HS-27A (cell line): Measurements from ENCODE around the gene FDX2.

Experiments
- DNase-seq: peaks from one replicate; pipeline ENCODE4 v3.0.0-alpha.2; 2012; ENCODE audit warnings: low read depth, missing footprints

FDX2 gene

DNA sequence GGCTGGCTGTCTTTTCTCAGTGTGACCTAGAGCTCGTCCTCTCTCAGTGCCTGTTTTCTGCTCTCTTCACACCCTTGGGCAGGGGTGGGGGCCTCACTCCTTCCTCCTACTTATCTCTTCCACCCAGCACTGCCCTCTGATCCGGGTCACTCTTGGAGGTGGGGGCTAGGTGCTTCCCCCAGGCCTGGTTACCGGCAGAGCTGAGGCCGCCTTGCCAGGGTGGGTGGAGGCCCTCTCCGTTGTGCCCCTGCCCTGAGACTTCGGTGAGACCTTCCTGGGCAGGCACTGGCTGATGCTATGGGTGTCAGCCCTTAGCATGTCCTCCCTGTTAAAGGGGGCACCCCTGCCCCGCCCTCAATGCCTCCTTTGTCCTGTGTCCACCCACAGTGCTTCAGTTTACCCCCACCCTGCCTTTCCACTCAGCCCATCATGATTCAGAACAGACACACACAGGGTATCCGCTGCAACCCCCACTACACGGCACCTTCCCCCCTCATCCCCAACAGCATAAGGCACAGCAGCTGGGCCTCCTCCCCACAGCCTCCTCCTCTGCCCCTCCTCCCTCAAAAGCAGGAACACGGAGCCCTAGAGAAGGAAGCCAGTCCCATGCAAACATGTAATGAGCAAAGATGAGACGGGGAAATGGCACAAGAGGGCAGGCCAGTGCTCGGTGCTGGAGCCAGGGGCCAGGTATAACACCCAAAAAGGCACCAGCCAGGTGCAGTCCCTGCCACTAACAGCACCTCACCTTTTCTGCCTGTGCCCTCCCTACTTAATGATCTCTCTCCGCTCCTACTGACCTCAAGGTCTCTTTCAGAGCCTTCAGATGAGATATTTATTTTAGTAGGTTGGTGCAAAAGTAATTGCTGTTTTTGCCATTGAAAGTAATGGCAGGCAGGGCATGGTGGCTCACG, 16.0 kb downstream of the FDX2 start:
- no peak for DNase-seq

DNA sequence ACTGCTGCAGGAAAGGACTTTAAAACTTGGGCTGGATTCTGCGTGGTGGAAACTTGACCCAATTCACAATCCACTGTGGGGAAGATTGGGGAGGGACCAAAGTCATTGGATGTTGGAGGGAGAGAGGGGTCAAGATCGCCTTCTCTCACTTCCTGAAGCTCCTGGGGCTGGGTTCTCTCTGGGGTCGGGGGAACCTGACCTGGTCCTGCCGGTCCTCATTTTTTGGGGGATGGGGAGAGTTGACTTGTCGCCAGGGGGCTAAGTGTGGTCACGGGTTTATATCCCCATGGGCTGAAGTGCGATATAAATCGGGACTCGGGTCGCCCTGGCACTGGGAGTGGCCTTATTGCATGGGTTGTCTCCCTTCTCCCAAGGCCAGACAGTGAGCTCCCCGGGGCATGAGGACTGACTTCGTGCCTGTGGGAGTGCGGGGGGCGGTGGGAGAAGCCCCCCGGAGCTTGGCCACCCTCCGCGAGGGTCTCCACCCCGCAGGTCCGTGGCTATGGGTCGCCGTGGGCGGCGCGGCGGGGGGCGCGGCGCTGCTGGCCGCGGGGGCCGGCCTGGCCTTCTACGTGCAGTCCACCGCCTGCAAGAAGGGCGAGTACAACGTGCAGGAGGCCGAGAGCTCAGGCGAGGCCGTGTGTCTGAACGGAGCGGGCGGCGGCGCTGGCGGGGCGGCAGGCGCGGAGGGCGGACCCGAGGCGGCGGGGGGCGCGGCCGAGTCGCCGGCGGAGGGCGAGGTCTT, 19.8 kb downstream of the FDX2 start:
- no peak for DNase-seq

DNA sequence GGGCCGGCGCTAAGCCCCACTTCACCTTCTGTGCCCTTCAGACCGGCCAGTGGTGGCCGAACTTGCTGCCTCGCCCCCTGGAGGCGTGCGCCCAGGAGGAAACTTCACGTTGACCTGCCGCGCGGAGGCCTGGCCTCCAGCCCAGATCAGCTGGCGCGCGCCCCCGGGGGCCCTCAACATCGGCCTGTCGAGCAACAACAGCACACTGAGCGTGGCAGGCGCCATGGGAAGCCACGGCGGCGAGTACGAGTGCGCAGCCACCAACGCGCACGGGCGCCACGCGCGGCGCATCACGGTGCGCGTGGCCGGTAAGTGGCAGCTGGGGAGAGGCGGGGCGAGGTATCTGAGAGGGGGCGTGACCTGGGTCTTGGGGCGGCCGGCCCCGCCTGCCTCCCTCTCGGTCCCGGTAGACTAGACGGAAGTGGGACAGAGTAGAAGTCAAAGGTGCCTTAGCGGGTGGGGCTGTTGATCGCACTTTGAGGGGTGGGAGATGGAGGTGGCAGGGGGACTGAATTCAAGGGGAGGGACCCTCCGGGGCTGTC, 20.4 kb downstream of the FDX2 start:
- no peak for DNase-seq

DNA sequence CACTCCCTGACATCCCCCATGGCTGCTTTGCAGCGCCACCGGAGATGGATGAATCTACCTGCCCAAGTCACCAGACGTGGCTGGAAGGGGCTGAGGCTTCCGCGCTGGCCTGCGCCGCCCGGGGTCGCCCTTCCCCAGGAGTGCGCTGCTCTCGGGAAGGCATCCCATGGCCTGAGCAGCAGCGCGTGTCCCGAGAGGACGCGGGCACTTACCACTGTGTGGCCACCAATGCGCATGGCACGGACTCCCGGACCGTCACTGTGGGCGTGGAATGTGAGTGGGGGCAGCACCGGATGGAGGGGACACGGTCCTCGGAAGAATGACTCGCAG, 21.5 kb downstream of the FDX2 start:
- no peak for DNase-seq

DNA sequence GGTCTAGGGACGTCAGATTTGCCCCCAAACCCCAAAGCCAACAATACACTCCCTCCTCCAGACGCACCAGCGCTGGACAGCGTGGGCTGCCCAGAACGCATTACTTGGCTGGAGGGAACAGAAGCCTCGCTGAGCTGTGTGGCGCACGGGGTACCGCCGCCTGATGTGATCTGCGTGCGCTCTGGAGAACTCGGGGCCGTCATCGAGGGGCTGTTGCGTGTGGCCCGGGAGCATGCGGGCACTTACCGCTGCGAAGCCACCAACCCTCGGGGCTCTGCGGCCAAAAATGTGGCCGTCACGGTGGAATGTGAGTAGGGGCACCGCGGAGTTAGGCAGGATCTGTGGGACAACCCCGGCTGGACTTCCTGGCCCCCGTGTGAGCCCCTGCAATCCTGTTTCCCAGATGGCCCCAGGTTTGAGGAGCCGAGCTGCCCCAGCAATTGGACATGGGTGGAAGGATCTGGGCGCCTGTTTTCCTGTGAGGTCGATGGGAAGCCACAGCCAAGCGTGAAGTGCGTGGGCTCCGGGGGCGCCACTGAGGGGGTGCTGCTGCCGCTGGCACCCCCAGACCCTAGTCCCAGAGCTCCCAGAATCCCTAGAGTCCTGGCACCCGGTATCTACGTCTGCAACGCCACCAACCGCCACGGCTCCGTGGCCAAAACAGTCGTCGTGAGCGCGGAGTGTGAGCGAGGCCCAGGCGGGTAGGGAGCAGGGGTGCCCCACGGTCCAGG, 22.0 kb downstream of the FDX2 start:
- DNase-seq: no peak

DNA sequence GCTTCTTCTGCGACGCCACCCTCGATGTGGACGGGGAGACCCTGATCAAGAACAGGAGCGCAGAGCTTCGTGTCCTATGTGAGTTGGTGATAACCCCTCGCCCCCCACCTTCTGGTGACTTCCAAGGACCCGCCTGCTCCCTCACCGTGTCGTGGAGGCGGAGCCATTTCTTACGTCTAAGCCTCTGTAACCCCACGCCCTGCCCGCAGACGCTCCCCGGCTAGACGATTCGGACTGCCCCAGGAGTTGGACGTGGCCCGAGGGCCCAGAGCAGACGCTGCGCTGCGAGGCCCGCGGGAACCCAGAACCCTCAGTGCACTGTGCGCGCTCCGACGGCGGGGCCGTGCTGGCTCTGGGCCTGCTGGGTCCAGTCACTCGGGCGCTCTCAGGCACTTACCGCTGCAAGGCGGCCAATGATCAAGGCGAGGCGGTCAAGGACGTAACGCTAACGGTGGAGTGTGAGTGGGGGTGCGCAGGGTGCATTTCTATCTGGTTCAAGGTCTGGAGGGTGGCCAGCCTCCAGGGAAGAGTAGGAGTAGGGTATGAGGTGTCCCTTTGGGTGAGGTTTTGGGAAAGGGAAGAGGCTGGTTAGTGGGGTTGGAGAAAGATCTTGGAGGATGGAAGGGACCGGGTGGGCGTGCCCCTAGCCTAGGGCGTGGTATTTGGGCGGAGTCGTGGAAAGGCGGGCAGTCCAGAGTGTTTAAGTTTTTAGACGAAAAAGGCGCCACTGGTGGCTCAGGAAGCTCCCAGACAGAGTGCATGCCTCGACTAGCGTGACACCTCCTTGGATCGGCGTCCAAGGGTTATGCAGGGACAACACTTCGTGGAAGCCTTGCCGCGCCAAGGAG, 22.8 kb downstream of the FDX2 start:
- no peak for DNase-seq

DNA sequence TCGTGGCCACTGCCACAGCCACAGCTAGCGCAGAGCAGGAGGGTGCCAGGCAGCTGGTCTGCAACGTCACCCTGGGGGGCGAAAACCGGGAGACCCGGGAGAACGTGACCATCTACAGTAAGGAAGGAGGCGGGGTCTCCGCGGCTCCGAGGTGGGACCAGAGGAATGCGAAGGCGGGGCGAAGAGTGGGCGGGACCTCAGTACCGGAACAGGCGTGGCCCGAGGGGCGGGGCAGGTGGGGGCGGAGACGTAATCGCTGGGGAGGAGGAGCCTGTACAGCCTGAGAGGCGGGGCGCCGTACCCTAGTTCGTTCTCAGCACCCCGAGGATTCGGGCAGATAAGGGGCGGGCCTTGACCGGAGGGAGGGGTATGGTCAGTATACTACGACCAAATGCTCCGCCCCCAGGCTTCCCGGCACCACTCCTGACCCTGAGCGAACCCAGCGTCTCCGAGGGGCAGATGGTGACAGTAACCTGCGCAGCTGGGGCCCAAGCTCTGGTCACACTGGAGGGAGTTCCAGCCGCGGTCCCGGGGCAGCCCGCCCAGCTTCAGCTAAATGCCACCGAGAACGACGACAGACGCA, 23.5 kb downstream of the FDX2 start:
- no peak for DNase-seq

DNA sequence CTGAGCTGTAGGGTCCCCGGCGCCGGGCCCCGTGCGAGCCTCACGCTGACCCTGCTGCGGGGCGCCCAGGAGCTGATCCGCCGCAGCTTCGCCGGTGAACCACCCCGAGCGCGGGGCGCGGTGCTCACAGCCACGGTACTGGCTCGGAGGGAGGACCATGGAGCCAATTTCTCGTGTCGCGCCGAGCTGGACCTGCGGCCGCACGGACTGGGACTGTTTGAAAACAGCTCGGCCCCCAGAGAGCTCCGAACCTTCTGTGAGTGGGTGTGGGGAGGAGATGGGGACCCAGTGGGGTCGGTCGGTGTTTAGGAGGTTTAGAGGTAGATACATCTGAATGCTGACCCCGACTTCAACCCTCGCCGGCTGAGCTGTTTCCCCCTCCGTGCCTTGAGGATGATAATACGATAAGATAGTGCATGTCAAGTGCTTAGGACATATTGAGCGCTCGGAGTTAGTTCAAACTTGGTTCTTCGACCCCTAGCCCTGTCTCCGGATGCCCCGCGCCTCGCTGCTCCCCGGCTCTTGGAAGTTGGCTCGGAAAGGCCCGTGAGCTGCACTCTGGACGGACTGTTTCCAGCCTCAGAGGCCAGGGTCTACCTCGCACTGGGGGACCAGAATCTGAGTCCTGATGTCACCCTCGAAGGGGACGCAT, 24.1 kb downstream of the FDX2 start:
- no peak for DNase-seq

DNA sequence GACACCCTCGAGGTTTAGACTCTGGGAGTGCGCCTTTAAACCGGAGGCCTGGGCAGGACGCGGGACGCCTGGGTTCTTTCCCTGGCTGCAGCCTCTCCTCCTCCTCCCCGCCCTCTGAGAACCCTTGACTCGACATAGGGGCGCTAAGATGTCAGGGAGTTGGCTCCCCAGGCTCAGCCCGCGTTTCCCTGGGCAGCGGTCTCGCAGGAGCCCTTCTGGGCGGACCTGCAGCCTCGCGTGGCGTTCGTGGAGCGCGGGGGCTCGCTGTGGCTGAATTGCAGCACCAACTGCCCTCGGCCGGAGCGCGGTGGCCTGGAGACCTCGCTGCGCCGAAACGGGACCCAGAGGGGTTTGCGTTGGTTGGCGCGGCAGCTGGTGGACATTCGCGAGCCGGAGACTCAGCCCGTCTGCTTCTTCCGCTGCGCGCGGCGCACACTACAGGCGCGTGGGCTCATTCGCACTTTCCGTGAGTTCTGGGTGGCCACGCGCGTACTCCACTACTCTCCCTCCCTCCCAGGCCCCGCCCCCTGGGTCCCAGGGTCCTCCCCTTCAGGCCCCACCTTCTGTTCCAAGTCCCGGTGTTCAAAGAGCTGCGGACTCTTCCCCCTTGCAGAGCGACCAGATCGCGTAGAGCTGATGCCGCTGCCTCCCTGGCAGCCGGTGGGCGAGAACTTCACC, 24.8 kb downstream of the FDX2 start:
- no peak for DNase-seq

DNA sequence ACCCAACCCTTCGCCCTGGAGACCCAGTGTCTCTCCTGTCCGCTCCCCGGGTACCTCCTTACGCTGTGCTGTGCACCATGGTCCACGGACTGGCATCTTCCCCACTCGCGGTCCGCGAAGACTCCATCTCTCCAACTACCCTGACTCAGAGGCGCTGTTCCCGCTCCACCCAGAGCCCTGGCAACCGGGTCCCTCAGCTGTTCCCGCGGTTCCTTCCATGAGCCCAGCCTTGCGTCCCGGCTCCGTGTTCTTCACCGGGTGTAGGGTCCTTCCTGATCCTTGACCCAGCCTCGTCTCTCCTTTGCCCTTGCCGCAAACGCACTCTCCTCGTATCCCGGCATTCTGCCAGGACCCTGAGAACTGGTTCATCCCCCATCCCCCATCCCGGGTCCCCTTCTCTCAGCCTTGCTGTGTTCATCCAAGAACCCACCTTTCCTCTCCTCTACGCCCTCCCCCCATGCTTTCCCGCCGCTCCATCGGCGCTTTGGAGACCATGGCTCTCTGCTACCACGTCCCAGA, 25.4 kb downstream of the FDX2 start:
- no peak for DNase-seq

DNA sequence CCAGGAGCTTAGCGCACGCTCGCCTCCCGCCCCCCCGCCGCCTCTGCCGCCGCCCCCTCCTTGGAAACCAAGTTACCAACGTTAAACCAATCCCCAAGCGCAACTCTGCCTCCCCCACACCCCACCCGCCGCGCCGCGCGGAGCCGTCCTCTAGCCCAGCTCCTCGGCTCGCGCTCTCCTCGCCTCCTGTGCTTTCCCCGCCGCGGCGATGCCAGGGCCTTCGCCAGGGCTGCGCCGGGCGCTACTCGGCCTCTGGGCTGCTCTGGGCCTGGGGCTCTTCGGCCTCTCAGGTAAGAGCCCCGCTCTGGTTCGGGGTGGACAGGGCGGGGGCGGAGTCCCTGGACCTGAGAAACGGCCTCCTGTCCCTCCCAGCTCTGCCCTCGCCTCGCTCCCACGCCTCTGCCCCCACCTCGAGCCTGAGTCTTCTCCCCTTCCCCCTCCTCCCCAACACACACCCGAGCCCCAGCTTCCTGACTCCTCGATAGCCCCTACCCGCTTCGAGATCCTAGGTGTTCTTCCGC, 25.9 kb downstream of the FDX2 start, which contains the start of gene ICAM5:
TSS of gene ICAM5 (plus strand) at position 117 of the 521 bp plus-strand sequence. CDS start at position 209, 92 bp downstream.
- peak; percentile 31 for DNase-seq

DNA sequence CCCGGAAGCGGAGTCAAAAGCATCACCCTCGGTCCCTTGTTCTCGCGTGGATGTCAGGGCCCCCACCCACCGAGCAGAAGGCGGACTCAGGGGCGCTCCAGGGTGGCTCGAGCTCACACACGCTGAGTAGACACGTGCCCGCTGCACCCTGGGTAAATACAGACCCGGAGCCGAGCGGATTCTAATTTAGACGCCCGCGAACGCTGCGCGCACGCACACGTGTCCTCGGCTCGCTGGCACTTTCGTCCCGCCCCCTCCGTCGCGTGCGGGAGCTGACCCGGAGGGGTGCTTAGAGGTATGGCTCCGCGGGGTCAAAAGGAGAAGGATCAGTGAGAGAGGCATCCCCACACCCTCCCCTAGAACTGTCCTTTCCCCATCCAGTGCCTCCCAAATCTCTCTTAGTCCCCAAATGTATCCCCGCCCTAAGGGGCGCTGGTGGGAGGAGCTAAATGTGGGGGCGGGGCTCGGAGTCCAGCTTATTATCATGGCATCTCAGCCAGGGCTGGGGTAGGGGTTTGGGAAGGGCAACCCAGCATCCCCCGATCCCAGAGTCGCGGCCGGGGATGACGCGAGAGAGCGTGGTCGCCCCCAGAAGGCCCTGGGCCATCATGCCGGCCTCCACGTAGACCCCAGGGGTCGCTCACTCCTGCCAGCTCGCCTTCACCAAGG, 26.5 kb downstream of the FDX2 start:
- peak; percentile 79 for DNase-seq

DNA sequence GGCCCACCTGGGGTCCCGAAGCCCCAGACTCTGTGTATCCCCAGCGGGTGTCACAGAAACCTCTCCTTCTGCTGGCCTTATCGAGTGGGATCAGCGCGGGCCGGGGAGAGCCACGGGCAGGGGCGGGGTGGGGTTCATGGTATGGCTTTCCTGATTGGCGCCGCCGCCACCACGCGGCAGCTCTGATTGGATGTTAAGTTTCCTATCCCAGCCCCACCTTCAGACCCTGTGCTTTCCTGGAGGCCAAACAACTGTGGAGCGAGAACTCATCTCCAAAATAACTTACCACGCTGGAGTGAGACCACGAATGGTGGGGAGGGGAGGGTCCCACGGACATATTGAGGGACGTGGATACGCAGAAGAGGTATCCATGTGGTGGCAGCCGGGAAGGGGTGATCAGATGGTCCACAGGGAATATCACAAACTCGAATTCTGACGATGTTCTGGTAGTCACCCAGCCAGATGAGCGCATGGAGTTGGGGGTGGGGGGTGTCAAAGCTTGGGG, 27.1 kb downstream of the FDX2 start:
- peak; percentile 66 for DNase-seq

DNA sequence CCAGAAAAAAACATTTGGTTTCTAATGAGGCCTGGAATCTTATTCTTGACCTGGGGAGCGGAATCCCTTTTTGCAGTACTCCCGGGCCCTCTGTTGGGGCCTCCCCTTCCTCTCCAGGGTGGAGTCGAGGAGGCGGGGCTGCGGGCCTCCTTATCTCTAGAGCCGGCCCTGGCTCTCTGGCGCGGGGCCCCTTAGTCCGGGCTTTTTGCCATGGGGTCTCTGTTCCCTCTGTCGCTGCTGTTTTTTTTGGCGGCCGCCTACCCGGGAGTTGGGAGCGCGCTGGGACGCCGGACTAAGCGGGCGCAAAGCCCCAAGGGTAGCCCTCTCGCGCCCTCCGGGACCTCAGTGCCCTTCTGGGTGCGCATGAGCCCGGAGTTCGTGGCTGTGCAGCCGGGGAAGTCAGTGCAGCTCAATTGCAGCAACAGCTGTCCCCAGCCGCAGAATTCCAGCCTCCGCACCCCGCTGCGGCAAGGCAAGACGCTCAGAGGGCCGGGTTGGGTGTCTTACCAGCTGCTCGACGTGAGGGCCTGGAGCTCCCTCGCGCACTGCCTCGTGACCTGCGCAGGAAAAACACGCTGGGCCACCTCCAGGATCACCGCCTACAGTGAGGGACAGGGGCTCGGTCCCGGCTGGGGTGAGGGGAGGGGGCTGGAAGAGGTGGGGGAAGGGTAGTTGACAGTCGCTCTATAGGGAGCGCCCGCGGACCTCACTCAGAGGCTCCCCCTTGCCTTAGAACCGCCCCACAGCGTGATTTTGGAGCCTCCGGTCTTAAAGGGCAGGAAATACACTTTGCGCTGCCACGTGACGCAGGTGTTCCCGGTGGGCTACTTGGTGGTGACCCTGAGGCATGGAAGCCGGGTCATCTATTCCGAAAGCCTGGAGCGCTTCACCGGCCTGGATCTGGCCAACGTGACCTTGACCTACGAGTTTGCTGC, 28.7 kb downstream of the FDX2 start, which contains the start of gene ICAM4:
TSS of gene ICAM4 (plus strand) at position 153 of the 935 bp plus-strand sequence. CDS start at position 211, 58 bp downstream.
- no peak for DNase-seq

DNA sequence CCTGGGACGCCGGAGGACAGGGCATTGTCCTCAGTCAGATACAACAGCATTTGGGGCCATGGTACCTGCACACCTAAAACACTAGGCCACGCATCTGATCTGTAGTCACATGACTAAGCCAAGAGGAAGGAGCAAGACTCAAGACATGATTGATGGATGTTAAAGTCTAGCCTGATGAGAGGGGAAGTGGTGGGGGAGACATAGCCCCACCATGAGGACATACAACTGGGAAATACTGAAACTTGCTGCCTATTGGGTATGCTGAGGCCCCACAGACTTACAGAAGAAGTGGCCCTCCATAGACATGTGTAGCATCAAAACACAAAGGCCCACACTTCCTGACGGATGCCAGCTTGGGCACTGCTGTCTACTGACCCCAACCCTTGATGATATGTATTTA, 30.4 kb downstream of the FDX2 start:
- DNase-seq: no peak

DNA sequence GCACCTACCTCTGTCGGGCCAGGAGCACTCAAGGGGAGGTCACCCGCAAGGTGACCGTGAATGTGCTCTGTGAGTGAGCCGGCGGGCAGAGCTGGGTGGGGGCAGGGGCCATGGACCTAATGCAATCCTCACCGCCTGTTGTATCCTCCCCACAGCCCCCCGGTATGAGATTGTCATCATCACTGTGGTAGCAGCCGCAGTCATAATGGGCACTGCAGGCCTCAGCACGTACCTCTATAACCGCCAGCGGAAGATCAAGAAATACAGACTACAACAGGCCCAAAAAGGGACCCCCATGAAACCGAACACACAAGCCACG, 30.9 kb downstream of the FDX2 start:
- DNase-seq: no peak
